Kidney capillary endothelial cell (primary cell): Measurements from ENCODE around the gene GJA3.
A peak's percentile ranks its signal among the peaks of the same experiment; 100 is the strongest.

ENCODE experiments used
- DNase-seq: peaks from one replicate; pipeline ENCODE4 v3.0.0-alpha.2; 2018; ENCODE audit warnings: low spot score

GJA3 gene

DNA sequence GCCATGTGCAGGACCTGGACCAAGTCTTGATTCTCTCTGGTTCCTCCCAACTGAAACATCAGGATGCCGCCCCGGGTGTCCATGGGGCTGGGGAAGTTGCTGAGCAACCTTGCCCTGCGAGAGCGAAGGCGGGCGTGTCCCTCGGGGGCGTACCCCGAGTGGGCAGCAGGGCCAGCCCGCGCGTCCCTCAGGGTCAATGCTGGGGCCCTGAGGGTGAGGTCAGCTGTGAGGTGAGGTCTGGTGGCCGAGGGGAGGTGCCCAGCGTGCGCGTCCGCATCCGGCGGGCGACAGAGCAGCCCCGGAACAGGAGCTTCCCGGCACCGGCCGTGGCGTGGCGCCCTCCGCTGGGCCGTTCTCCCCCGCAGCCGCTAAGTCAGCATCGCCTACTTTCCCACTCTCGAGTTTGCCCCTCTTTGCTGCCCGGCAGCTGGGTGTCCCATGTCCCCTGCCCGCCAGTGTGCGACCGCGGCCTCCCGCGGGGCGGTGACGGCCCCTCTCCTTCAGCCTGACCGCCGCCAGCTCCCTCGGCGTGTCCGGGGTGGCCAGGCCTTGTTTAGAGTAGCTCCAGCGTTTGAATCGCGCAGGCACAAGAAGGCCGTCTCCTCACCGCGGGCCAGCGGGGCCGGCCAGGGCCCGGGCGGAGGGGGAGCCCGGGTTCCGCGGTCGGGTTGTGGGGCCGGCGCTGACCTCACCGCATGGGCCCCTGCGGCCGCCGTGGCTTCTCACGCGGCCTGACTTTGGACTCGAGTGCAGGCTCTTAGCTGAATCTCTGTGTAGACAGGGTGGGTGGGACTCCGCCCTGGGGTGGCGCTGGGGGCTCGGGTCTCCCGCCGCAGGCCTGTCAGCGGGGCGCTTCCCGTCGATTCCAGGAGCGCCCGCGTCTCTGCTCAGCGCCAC, 33.0 kb downstream of the GJA3 start:
- peak; percentile 36 for DNase-seq

DNA sequence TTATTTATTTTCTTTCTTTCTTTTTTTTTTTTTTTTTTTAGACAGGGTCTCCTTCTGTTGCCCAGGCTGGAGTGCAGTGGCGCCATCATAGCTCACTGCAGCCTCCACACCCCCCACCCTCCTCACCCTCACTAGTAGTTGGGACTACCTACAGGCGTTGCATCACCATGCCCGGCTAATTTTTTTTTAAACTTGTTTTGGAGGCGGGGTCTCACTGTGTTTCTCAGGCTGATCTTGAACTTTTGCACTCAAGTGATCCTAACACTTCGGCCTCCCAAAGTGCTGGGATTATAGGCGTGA, 33.6 kb downstream of the GJA3 start:
- no peak for DNase-seq

DNA sequence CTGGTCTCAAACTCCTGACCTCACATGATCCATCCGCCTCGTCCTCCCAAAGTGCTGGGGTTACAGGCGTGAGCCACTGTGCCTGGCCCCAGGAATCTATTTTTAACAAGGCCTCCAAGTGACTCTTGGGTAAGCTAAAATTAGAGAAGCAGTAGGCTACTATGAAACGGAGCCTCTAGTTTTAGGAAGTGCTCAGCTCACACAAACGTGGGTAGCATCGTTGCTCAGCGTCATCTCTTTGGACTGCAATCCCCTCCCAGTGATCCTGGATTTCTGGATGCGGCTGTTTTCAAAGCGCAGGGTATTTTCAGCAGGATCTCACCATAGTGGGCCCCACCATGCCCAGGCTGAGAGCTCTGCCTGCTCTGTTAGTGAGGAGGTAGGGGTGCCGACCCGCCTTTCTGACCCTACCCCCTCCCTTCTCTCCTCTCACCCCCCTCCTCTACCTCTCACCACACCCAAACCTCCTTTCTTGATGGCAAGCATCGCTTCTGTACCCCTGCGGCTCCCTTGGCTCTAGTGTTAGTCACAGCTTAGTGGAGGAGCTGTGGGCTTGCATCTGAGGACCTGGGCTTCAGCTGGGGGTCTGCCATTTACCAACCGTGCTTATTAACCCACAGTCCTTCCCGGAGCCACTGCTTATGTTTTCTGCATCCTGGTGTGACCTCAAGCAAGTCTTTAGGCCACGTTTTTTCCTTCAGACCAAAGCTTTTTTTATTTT, 34.2 kb downstream of the GJA3 start:
- no peak for DNase-seq

DNA sequence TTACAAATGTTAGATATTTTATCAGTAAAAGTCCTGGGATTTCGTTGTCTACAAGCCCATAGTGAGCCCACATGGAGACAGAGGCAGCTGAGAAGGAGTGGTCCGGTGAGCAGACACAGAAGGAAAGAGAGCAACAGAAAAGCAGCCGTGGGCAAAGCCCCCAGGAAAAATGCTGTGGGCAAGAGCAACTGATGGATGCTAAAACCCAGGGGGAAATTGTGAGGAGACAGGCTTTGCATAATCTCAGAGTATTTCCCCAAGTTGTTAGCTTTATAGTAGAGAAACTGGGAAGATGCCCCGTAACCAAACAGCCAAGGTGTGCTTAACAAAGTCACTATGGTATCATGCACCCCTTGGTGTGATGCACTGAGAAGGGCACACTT, 35.1 kb downstream of the GJA3 start:
- DNase-seq = no peak

DNA sequence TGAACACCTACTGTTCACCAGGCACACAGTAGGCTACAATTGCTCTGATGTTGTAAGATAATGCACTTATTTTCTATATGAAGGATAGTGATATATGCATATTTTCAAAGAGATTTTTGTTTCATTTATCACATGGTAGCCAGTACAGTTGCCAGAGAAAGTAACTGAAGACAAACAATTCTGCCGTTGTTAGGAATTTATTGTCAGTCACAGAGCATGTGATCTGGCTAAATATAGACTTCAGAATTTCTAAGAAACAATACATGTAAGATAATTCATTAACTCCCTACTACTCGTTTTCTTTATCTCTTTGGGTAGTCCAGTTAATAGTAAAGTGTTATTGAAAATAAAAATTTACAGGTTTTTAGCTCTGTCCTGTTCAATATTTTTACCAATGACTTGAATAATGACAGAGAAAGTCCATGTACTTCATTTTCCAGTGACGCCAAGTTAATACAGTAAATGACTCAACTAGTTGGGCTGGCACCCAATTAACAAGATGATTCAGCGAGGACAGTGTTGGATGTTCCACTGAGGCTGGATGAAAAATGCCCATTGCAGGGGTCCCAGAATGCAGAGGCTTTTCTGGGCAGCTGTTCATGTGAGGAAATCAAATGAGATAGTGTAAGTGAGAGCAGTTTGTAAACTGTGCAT, 35.6 kb downstream of the GJA3 start:
- no peak for DNase-seq

DNA sequence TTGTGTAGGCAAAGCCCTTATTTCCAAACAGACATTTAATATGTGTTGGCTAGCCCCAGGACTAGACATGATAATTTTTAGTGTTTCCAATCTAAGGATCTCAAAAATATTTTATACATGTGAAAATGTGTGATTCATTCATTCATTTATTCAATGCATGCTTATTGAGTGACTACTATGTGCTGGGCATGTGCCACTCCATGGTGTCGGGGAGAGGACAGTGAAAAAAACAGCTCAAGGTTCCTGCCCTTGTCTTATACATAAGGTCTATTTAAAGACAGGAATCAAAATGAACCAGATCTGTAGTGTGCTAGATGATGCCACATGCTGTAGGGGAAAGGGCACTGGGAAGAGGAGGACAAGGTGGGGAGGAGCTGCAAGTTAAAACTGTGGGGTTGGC, 36.5 kb downstream of the GJA3 start:
- DNase-seq = no peak

DNA sequence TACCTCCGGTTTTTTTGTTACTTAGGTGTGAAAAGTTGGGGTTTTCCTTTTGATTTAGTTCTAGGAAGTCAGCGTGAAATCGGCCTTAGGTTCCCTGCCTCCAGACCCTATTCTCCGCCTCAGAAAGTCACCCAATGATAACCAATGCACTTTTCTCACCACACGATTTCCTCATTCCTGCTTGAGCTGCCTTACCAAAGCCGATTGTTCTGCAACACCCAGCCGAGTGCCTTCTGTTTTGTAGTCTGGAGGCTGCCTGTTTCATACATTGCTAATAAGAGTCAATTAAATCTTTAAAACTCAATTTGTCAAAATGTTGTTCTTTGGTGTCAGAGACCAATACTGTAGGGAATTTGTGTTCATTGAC, 39.7 kb downstream of the GJA3 start:
- DNase-seq = no peak

DNA sequence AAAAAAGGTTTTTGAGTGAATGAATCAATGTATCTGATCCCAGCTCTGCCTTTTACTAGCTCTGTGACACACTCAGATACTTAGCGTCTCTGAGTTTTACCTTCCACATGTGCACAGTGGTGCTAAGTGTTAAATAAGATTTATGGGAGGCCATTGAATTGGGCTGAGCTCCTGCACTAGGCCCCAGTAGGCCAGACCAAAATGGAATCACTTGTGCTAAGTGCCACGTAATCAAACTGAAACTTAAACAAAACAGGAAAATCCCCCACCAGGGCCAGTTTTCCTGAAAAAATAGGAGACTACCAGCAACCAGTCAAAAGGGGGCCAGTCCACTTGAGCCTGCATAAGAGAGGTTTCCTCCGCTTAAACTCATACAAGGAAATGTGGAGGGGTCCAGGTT, 40.9 kb downstream of the GJA3 start:
- no peak for DNase-seq

DNA sequence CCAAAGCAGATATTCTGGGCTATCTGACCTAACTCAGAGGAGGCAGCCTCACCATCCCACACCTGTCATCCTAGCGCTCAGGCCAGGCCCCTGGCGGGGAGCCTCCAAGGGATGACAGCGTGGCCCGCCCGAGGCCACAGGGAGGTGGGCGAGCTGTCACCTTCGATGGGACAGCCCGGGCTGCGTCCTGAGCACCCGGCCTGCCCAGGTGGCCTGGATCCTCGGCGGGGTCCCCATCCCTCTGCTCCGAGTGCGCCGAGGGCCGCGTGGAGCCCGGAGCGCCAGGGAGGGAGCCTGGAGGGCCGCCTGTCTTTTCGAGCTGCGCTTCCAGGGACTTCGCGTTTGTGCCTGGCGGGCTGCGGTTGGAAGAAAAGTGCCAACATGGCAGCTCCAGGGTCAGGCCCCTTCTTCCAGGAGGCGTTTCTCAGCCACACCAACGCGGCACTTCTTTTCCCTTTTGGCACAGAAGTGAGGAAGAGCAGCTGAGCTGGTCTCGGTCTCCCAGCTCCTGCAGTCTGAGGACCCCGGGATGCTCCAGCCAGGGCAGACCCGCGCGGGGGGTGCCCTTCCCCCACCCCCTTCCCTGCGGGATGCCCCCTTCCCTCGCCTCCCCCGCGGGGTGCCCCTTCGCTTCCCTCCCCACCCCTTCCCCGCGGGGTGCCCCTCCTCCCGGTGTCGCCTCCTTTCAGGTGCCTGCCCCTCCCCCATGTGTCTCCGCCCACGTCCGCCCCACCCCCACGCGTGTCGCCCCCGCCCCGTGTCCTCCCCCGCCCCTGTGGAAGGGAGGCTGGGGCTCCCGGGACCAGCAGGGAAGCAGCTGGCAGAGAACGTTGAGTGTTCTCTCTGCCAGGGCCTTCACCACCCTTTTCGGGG, 42.3 kb downstream of the GJA3 start:
- DNase-seq = no peak

DNA sequence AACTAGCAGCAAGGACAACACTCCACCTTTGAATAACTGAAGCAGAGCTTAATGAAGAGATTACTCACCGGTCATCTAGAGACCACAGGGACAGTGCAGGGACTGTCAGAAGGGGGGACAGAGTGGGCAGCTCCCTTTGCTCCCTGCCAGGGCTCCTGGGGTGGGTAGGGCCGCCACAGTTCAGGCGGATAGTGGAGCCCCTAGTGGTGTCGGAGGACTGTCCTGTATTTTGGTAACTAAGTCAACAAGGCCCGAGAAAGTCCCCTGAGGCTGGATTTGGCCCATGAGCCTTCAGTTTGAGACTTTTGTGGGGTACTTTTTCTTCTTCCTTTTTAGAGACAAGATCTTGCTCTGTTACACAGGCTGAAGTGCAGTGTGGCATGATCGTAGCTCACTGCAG, 44.6 kb downstream of the GJA3 start:
- no peak for DNase-seq

DNA sequence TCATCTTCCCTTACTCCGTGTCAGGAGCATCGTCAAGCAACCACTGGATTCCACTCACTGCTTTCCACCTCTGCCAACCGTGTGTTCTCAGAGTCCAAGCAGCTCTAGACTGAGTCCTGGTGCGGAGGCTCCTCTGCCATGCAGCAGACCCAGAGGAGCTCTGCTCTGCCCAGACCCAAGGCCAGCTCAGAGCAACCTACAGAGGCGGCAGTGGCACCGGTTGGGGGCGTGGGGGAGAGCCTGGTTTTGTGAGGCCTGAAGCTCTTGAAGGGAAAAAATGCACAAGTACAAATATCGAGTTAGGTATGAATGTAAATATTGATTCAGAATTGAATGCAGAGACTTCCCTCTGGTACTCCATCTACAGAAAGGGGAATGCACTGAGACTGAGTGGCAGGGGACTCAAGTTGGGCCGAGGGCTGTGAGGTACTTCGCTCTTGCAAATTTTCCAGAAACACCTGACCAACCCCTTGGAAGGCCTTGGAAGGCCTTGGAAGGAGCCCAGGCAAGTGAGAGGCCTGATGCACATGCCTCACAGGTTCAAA, 46.7 kb downstream of the GJA3 start:
- DNase-seq = no peak

DNA sequence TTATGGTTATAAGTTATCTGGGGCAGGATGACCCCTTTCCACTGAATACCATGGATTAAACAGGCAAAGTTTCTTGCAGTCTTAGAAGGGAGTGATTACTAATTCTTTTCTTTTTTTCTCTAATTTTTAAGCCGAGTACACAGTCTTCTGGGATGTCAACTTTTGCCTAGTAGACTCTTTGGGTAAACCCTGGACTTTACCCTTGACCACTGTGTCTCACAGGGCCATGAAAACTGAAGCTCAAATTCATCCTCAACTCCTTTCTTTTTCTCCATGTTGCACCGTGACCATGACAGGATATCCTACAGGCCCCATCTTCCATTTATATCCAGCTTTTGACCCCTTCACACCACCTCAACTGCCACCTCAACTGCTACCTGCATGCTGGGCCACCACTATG, 51.8 kb downstream of the GJA3 start:
- DNase-seq = no peak

DNA sequence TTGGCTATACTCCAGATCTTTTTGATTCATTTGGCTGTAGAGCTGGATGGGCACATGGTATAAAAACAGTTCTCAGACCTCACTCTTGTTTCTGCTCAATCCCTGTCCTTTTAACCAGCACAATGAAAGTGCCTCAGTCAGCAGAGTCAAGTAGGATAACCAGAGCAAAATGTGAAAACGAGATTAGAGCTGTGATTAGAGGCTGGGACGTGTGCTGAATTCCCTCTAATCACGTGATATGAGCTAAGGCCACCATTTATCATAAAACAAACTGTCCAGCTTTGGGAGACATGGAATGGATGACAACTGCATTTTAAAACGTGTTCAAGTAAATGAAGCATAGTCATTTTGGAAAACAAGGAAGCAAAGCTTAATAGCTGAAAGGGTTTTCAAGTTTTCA, 54.1 kb downstream of the GJA3 start:
- DNase-seq = no peak

DNA sequence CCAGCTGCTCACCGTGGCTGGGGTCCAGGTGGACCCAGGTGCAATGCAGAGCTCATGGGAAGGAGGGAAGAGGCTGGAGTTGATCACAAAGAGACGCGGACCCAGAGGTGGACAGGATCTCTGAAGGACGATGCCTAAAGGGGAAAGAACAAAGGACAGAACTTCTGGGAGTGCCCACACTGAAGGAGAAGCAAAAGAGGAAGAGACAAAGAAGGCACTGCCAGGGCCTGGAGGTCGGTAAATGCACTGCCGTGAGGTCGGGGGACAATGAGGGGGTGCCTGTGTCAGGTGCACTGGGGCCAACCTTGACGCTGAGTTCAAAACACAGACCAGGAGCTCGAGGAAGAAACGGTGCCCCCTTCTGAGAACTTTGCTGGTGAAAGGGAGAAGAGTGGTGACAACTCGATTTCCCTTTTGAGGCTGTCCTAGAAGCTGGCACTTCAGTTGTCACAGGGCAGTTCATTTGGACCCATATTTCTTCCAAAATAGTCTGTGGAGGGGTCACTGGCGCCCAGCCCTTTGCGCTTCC, 55.6 kb downstream of the GJA3 start:
- no peak for DNase-seq

DNA sequence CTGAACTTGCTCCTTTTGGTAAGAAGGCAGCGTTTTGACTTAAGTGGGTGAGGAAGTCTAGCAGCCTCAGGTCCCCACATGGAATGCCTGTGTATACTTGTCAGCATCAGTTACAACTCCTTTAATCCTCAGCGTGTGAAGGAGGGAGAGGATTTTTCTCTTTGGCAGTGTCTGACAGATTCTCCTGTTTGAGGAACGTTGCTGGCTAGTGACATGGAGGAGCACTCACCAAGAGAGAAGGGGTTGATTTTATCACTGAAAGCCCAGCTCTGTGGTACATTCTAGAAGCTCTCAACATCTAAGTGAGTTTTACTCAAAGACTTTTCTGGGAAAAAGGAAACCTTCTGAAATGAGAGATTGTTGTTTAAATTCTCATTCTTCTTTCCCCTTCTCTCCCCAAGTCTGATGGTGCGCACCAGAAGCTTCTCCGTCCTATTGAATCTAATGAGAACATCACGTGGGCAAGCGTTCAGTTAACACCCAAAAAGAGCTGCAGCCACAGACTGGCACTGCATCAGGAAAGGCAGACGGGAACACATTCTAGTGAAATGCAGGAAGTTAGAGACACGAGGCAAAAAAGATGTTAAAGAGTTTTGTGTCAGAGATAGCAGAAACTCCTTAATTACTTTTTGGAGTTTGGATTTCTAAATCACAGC, 58.2 kb downstream of the GJA3 start:
- no peak for DNase-seq

DNA sequence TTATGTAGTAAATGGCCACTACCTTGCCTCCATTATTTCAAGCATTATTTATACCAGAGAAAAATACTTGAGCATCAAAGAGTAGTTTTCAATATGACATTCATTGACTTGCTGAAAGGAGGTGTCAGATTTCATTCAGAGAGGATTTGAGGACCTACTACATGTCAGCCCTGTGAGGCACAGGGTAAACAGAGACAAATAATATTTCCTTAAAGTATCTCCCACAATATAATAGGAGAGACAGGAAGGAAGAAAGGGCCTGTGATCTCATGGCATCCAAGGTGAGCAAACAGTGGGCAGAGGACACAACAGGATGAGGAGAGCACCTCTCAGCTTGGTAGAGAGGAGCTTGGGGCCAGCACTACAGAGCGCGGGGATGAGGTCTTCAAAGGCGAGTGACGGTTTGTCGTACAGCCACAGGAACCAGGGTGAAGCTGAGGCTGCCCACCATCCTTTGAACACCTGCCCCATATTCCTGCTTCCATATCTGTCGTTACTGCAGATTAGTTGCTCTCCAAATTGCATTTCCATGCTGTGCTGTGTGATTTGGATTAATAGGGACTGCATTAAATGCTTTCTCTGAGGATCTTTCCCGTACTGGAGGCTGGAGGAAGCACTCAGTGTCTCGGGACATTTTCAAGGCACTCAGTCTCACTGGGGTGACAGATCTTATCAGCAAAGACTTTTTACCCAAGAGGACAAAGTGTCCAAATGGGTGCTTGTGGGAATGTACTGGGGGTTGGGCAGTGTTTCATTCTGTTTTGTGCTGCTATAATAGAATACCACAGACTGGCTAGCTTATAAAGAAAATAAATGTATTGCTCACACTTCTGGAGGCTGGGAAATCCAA, 59.2 kb downstream of the GJA3 start:
- no peak for DNase-seq

DNA sequence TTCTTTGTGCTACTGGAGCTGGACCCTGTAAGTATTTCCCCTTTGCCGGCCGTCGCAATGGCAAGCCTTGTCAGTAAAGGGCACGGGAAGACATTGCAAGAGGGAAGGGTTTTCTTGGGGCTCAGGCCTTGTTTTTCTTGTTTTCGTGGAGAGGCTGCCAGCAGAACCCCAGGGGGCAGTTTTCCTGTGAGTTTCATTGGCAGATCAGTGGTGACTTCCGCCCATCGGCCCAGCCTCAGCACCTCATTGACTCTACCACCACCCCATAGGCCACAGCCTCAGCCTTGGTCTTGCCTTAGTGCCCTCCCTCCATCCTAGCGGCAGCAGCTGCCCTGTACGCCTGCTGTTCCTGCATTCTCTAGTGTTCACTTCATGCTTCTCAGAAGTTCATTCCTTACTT, 61.5 kb downstream of the GJA3 start:
- no peak for DNase-seq

DNA sequence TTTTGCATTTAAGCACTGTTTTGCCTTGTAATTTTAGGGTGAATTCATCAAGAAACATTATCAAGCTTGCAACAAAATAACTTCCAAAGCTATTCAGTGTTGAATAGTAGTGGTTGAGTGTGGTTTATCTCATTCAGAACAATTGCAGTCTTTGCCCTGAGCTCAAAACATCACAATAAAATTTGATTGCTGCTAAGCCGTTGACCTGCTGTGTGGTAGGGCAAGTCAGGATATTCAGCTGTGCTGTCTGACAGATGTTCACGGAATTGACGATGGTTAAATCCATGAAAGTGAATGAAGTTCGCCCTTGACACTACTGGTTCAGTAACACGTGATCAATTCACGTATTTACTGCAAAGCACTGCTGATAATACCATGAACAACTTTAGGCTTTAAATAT, 66.9 kb downstream of the GJA3 start:
- DNase-seq = no peak

DNA sequence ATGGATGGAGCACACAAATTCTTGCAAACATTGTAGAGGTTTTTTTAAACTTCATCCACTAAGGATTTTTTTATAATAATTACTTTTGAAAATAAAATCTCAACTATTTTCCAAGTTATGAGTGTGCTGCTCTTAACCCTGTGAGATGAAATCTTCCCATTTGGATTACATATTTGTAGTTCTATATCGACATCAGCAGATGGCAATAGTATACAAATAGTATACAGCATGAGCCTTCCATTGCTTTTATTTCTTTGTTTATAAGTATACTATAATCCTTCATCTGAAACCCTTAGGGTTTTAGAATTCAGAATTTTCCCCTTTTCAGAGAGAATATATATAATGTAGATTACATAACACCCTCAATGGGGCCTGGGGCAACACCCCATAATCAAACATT, 70.5 kb downstream of the GJA3 start:
- DNase-seq = no peak
